Jurkat, Clone E6-1 (cell line): ENCODE data around the gene CLDN20.
"Not testable (repeated sequence)": the region's sequence is repeated elsewhere in the genome, so short reads cannot be mapped to it uniquely, and the experiment has no call there.

Source experiments
- DNase-seq: peaks from one replicate; pipeline ENCODE4 v3.0.0-alpha.2; 2011; ENCODE audit warnings: low read depth, low spot score
- H3K4me3 ChIP-seq: 2 replicates; pipeline ENCODE4 v1.5.1; 2011; ENCODE audit warnings: mild to moderate bottlenecking, low read length, control low read depth, moderate library complexity

CLDN20 gene

DNA sequence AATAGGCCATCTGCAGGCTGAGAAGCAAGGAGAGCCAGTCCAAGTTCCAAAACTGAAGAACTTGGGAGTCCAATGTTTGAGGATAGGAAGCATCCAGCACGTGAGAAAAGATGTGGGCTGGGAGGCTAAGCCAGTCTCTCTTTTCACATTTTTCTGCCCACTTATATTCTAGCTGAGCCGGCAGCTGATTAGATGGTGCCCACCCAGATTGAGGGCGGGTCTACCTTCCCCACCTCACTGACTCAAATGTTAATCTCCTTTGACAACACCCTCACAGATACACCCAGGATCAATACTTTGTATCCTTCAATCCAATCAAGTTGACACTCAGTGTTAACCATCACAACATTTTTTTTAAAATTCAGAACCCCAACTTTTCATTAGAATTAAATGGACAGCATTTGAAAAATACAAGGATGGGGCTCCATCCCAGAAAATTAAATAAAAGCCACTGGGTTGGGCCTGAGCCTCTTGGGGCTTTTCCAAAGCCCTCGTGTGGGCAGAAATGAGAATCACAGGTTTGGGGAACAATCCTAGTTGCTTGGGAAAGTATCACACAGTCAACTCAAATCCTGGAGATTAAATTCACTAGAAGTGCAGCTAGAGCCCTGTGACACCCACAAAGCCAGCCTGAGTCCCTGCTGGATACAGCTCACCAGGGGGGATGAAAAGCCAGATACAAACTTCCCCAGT, 2.2 kb downstream of the CLDN20 start:
- H3K4me3 ChIP-seq, result no peak overlapping the region
- no peak for DNase-seq

DNA sequence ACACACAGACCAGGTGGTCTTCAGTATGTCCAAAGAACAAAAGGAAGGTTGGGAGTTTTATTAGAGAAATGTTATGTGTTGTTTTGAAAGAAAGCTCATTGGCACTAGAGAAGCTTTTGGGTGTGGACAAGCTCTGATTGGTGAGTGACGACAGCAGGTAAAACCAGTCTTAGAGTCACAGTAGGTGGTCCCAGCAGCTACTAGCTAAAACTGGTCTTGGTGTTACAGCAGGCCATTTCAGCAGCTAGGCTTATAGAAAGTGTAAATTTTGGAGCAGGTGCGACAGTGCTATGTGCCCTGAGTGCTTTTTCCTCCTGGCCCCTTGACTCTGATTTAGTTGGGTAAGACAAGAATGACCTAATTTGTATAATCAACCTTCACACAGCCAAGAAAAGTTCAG, 3.6 kb downstream of the CLDN20 start:
- no peak for DNase-seq
- no peak overlapping the region for H3K4me3 ChIP-seq

DNA sequence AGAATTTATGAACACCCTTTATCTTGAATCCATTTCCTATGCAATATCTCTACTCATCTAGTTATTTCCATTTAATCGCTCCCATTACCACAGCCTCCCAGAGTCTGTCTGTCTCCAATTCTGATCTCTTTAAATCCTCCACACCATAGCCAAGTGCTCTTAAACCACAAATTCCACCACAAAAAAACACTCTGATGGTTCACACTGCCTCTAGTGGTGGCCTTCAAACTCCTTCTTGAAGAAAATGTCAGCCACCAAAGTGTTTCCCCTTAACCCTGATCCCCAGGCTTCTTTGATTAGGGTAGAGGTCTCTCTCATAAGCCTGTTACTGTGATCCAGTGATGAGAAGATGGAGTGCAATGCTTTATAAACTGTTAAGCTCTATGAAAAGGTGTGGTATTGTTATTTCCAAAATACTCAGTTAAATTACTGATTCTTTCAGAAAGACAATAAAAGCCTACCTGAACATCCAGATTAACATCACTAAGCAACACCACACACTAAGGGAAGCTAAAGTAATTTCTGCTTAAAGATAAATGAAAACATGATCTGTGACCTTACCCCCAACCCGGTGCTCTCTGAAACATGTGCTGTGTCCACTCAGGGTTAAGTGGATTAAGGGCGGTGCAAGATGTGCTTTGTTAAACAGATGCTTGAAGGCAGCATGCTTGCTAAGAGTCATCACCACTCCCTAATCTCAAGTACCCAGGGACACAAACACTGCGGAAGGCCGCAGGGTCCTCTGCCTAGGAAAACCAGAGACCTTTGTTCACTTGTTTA, 4.5 kb downstream of the CLDN20 start:
- DNase-seq, result peak; percentile 74
- H3K4me3 ChIP-seq, result not testable (repeated sequence)

DNA sequence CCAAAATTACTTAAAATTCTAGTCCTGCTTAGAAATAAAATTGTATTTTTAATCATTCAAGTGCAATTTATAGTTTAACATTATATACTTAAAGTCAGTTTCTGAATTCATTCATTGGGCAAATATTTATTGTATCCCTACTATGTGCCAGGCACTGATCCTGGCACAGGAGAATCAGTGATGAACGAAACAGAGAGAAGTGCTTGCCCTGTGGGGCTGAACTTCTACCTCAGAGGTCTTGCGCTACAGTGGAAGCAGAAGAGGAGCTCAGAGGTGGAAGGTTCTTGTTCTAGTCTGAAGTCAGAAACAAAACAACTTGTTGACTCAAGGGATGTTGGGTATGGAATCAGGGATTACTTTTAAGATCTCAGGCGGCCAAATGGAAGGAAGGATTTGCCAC, 6.0 kb downstream of the CLDN20 start:
- DNase-seq, result no peak
- H3K4me3 ChIP-seq, result no peak overlapping the region

DNA sequence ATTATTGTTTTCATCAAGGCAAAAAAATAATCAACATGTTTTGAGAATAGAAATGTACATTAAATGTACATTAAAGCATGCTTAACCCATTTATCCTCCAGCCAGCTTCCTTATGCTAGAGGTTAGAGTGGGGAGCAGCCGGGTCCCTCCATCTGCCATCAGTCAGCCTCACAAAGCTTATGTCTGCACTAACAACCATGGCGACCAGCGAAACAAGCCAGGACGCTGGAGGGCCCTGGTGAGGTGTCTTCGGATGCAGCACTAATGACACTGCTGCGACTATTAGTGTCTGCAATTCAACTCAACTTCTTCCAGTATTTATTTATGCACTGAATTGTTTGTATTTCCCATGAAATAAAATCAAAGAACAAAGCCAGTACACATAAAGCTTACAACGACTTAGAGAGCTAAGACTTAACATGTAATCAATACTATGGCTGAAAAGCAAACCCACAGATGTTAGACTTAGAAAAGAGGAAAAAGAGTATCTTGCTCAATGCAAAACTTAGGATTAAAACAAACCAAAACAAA, 6.8 kb downstream of the CLDN20 start:
- no peak for DNase-seq
- H3K4me3 ChIP-seq, result no peak overlapping the region

DNA sequence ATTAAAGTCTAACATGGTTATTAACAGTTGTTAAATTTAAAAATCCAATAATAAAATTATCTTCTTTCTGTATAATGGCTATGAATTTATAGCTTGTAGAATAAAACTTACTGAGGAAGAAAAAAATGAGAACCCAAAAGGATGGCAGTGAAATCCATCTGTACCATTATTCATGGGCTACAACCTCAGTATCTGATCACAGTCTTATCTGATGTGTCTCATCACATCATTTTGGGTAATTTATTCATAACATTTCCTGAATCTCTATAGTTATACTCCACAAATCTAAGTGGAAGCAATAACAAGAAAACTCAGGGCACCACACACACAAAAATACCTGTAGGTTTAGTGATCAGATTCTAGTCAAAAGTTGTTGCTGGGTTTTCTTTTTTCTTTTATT, 7.3 kb downstream of the CLDN20 start:
- DNase-seq, result no peak

DNA sequence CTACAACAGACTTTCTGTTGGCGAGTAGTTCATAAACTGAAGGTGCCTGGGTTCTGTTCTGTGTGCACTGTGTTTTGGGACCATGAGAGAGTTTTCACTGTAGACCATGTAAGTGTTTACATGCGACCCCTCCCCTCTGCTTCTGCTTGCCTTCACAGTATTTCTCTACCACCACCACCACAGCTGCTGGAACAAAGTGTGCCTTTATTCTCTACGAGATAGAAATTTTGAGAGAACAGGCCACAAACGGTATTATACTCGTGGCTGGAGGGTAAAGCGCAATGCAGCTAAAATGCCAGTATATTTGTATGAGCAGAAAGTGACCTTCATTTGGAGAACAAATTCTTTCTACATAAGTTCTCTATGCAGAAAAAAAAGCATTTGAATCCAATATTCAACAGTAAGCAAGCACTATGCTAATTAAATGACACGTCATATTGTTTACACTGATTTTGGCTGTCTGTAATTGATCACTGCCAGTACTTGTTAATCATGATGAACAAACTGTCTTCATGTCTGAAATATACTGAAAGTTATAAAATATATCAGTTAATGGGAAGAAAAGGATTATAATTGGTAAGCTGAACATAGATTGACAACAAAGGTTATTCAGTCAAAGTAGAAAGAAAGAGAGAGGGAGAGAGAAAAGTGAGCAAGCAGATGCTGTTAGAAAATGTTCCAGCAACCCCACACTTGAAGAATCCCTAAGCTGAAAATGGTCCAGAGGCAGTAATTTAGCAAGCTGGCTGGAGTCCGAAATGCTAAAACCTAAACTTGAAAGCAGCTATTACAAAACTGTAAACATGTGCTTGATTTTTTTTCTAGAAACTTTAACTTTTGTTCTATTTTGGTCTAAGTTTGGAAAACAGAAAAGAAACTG, 8.8 kb downstream of the CLDN20 start:
- no peak overlapping the region for H3K4me3 ChIP-seq
- DNase-seq, result no peak

More for the DNA sequence above, 7.3 kb downstream of the CLDN20 start:
- no peak overlapping the region for H3K4me3 ChIP-seq

DNA sequence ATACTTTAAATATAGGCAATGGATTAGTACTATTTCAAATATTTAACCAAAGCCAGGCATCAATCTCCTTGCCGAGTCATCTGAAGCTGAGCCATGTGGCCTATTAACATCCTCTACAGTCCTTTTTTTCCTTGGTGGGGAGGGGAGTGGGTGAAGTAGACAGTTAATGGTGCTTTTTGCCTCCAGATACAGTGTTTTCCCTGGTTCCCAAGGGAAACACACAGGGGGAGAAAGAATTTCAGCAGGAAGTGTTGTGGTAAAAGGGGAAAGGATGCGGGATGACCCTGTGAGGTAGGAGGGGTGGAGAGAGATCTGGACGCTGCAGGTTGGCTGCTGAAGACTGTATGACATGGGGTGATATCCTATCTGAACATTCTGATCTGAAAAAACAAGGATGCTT, 9.6 kb downstream of the CLDN20 start:
- H3K4me3 ChIP-seq, result no peak overlapping the region
- no peak for DNase-seq

DNA sequence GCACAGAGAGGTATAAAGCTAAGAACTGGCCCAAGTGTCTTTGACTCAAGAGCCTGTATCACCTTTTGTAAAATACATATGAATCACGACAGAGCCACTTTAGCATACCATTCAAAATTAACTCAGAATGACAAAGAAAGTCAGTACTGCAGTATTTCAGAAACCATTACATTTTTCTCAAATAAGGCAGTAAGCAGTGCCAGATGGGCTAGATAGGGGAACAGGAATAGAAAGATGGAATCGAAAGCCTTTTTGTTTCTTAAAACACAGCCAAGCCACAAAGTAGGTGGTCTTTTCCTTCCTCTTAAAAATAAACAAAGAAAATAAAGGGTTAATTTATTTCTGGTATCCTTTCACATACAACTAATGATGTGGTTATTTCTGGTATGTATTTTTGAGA, 10.3 kb downstream of the CLDN20 start:
- no peak overlapping the region for H3K4me3 ChIP-seq
- DNase-seq, result no peak

DNA sequence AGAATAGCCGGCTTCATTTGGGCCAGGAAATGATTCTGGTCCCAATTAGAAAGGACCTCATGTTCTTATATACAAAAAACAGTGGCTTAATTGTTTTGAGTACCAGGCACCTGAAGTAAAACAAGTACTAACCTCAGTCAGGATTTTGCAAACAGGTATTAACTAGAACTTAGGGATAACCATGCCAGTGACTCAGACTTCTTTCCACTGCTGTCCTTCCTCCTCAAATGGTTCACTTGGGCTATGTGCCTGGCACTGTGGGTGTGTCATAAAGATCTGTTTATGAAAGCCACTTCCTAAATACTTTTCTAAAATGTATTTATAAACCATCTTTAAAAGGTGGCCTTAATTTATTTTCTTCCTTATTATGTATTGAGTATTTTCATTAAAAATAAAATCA, 10.7 kb downstream of the CLDN20 start:
- H3K4me3 ChIP-seq, result no peak overlapping the region
- DNase-seq, result no peak

DNA sequence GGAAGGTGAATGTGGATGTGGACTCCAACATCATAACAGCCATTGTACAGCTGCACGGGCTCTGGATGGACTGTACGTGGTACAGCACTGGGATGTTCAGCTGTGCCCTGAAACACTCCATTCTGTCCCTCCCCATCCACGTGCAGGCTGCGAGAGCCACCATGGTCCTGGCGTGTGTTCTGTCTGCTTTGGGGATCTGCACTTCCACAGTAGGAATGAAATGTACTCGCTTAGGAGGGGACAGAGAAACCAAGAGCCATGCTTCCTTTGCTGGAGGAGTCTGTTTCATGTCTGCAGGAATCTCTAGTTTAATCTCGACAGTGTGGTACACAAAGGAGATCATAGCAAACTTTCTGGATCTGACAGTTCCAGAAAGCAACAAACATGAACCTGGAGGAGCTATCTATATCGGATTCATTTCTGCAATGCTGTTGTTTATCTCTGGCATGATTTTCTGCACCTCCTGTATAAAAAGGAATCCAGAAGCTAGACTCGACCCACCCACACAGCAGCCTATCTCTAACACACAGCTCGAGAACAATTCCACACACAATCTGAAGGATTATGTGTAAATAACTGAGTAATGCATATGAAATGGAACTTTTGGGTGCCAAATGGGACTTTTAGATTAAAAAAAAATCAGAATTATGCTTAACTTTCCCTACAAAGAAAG, 12.1 kb downstream of the CLDN20 start:
- no peak overlapping the region for H3K4me3 ChIP-seq
- no peak for DNase-seq

DNA sequence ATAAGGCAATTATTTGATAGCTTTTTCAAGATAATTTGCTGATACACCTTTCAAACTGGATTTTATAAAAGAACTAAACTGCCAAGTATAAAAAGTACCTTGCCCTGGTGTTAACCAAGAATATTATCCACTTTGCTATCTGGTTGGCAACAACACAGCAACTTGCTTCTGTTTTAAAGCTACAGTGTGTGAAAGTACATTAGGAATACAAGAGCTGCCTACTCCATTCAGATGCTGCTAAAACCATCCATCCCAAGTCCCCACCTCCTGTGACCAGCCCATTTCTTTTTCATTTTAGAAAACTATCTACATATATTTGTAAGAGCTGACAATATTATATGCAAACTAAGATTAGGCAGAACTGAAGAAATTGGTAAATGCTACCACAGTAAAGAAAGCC, 12.8 kb downstream of the CLDN20 start:
- no peak overlapping the region for H3K4me3 ChIP-seq
- DNase-seq, result no peak

DNA sequence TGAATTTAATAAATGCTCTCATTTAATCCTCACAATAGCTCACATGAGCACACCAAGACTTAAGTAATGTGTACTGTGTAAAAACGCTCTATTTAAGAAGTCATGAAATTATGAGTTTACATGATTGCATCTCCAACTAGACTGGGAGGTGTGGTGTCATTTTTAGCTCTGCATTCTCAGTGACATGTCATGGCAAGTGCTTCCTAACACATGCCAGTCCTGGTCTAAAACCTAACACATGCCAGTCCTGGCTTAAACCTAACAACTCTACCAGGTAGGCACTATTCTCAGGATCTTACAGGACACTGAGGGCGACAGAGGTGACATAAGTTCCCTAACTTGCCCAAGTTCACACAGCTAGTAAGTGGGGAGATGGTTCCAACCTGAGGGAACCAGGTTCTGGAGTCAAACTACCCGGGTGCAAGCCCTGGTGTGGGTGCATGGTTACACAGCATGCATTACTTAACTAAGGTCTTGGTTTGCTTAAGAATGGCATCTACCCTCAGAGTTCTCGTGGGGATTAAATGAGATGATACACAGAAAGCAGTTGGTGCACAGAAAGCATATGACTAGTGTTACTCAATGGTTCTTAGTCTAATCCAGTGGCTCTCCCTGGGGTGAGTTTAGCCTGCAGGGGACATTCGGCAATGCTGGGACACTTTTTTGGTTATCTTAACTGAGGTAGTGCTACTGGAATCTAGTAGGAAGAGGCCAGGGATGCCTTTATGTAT, 14.7 kb downstream of the CLDN20 start:
- no peak for DNase-seq
- no peak overlapping the region for H3K4me3 ChIP-seq

DNA sequence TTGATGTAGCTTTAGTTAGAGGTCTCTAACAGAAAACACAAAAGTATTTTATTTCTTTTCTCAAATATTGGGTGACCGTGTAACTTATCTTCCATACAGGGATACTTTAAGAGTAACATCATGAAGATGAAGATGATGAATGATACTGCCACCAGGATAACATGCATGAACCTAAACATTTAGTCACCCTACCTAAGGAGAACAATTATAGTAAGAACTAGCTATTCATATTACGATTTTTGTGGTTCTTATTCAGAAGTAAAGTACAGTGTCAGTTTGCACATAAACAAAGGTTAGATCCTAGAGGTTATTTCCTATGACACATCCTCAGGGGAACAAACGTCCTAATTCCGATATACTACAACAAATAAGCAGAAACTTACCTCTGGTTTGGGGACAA, 21.0 kb downstream of the CLDN20 start:
- no peak overlapping the region for H3K4me3 ChIP-seq
- no peak for DNase-seq

DNA sequence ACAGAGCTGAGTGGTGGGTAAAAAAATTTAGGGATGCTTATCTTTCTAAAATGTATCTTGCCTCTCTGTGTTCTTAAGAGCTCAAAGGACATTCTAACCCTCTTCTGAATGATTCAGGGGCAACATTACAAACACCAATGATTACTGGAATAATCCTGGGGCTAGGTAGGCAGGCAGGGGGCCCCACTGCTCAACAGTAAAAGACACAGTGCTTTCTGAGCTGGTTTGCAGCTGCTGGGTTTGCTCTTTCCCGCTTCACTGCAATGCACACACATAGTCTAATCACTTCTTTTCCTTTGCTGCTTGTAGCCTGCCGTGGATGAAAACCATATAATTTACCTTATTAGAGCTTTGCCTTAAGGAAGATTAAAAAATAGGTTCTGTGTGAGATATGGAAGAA, 23.9 kb downstream of the CLDN20 start:
- no peak for DNase-seq
- no peak overlapping the region for H3K4me3 ChIP-seq

DNA sequence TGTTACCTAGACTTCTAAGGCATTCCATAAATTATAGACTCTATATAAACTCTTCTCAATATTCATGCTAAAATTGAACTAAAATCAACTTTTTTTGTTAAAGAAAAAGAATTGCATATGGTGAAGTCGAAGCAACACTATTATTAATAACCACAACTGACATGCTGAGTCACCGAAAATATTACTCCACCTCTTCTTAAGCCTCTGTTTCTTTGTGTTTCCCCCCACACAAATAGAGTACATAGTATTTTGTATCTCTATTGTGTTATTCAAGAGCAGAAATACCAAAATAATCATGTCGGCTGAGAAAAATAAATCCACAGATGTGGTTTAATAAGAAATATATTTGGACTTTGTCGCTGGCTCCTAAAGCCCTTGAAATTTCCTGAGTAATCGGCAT, 26.7 kb downstream of the CLDN20 start:
- no peak for DNase-seq
- no peak overlapping the region for H3K4me3 ChIP-seq

DNA sequence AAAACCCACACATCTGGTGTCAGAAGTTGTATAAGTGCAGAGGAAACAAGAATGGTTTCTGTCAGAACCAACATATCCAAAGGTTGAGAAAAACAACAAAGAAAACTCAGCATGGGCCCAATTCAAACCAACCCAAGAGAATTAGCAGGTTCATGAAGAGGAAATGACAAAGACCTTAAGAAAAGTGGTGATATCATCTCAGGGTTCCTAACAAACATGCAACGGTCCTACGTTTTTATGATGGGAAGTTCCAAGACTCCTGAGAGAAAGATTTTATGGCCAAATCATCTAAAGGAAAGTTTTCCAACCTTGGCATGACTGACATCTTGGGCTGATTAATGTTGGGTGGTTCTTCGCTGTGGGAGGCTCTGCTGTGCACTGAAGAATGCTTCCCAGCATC, 27.5 kb downstream of the CLDN20 start:
- H3K4me3 ChIP-seq, result no peak overlapping the region
- no peak for DNase-seq

DNA sequence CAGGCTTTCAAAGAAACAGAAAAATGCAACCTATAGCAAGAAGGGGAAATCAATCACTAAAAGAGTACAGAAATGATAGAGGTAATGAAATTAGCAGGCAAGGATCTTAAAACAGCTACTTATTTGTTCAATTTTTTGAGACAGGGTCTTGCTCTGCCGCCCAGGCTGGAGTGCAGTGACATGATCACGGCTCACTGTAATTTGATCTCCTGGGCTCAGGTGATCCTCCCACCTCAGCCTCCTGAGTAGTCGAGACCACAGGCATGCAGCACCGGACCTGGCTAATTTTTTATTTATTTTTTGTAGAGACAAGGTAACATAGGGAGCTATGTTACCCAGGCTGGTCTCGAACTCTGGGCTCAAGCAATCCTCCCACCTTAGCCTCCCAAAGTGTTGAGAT, 28.9 kb downstream of the CLDN20 start:
- no peak overlapping the region for H3K4me3 ChIP-seq
- no peak for DNase-seq

DNA sequence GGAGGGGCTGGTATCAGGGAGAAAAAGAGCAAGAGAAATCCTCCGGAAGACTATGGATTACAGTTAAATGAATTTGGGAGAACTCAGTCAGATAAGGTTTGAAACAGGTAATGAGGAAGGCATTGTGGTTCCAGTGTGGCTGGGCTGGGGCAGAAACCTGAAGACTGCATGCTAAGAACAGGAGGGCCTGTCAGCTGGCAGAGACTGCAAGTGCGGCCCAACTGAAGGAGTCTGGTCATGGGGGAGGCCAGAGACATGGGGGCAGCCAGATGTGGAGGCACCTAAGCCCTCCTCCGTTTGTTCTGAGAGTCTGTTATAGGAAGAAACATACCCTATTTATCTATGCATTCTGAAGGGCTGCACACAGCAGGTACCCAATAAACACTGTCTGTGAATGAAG, 33.9 kb downstream of the CLDN20 start:
- no peak for DNase-seq
- H3K4me3 ChIP-seq, result no peak overlapping the region
